ENCODE measurements around the gene TRIM75.
A peak's percentile ranks its signal among the peaks of the same experiment; 100 is the strongest.
"Not testable (repeated sequence)": the region's sequence is repeated elsewhere in the genome, so short reads cannot be mapped to it uniquely, and the experiment has no call there.

TRIM75 gene

GRCh38 chr4:165048170-165048569 lies 5.5 kb upstream of the TRIM75 start:
- H3K4me3 ChIP-seq (ENCODE audit: low read depth, low read length), result no peak overlapping the region

GRCh38 chr4:165052627-165053026 lies 1.0 kb upstream of the TRIM75 start:
- H3K4me3 ChIP-seq (ENCODE audit: low read depth, low read length), result no peak overlapping the region
- no peak for TF ChIP-seq CTCF (IDR thresholded peaks at IDR 0.05; ENCODE audit: control insufficient read depth, extremely low read depth, insufficient read depth)
- no peak for DNase-seq (ENCODE audit: low read depth)

More at GRCh38 chr4:165048170-165048569, 5.5 kb upstream of the TRIM75 start:
- no peak for TF ChIP-seq CTCF (IDR thresholded peaks at IDR 0.05; ENCODE audit: control insufficient read depth, extremely low read depth, insufficient read depth)
- DNase-seq (ENCODE audit: low read depth), result no peak

- DNase-seq (ENCODE audit: low read depth), result no peak
- no peak for TF ChIP-seq CTCF (IDR thresholded peaks at IDR 0.05; ENCODE audit: control insufficient read depth, extremely low read depth, insufficient read depth)
- H3K4me3 ChIP-seq (ENCODE audit: low read depth, low read length), result no peak overlapping the region
These were observed 1.9 kb downstream of the TRIM75 start for GRCh38 chr4:165055601-165056000.

- no peak for TF ChIP-seq CTCF (IDR thresholded peaks at IDR 0.05; ENCODE audit: control insufficient read depth, extremely low read depth, insufficient read depth)
- no peak for DNase-seq (ENCODE audit: low read depth)
- no peak overlapping the region for H3K4me3 ChIP-seq (ENCODE audit: low read depth, low read length)
These were observed 5.0 kb downstream of the TRIM75 start for GRCh38 chr4:165058666-165059065.

GRCh38 chr4:165059386-165059785 lies 5.7 kb downstream of the TRIM75 start:
- DNase-seq (ENCODE audit: low read depth), result no peak
- no peak overlapping the region for H3K4me3 ChIP-seq (ENCODE audit: low read depth, low read length)
- TF ChIP-seq CTCF (IDR thresholded peaks at IDR 0.05; ENCODE audit: control insufficient read depth, extremely low read depth, insufficient read depth), result no peak

- TF ChIP-seq CTCF (IDR thresholded peaks at IDR 0.05; ENCODE audit: control insufficient read depth, extremely low read depth, insufficient read depth), result peak; percentile 38
- no peak overlapping the region for H3K4me3 ChIP-seq (ENCODE audit: low read depth, low read length)
- DNase-seq (ENCODE audit: low read depth), result no peak
These were observed 7.3 kb downstream of the TRIM75 start for GRCh38 chr4:165060938-165061337.

GRCh38 chr4:165070560-165070959 lies 16.9 kb downstream of the TRIM75 start:
- DNase-seq (ENCODE audit: low read depth), result no peak
- TF ChIP-seq CTCF (IDR thresholded peaks at IDR 0.05; ENCODE audit: control insufficient read depth, extremely low read depth, insufficient read depth), result no peak
- H3K4me3 ChIP-seq (ENCODE audit: low read depth, low read length), result no peak overlapping the region

- not testable (repeated sequence) for H3K4me3 ChIP-seq (ENCODE audit: low read depth, low read length); DNase-seq (ENCODE audit: low read depth)
These were observed 19.7 kb downstream of the TRIM75 start for GRCh38 chr4:165073346-165073745.

Measured in LNCaP clone FGC (cell line).